ENCODE data around the gene SAMD11.

Gene SAMD11

DNA sequence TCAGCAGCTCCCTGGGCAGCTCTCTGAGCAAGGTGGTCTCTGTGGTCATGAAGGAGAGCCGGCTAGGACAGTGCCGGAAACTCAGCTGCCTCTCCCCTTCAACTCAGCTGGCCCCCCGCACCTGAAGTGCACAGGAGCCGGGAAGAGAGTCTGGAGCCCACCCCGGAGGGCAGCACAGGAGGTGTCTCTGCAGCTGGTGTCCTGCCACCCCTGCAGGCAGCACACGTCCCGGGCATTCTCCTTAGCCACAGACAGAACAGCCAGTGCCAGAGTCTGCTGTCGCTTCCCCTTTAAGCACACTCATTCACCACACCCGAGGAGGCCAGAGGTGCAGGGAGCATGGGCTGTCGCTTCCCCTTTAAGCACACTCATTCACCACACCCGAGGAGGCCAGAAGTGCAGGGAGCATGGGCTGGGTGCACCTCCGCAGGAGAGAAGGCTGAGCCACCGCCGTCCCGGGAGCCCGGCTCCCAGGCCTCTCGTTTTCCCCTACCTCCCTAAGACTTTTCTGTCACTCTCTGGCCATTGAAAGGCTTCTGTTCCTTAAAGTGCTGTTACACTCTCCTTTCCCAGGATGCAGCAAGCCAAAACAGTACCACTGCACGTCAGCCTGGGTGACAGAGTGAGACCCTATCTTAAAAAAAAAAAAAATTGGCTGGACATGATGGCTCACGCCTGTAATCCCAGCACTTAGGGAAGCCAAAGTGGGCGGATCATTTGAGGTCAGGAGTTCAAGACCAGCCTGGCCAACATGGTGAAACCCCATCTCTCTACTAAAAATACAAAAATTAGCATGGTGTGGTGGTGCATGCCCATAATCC is 16.9 kb upstream of the SAMD11 start:
- H3K27ac ChIP-seq (ENCODE audit: low read depth, low read length): no peak overlapping the region
- H3K4me3 ChIP-seq (ENCODE audit: low read length): no peak overlapping the region
- peaks cover 67% of the 10 kb centered on the region for H3K27me3 ChIP-seq (ENCODE audit: insufficient read depth, low read length)
- H3K9ac ChIP-seq (ENCODE audit: low read depth, low read length): no peak overlapping the region
- no peaks in the 10 kb centered on the region for H3K36me3 ChIP-seq (ENCODE audit: insufficient read depth, low read length)
- H3K4me1 ChIP-seq (ENCODE audit: insufficient read depth, low read length): no peaks in the 10 kb centered on the region
- 57% methylated on average over 20 of the region's 20 CpGs for WGBS
- H3K9me3 ChIP-seq (ENCODE audit: insufficient read depth, low read depth, low read length): no peaks in the 10 kb centered on the region

DNA sequence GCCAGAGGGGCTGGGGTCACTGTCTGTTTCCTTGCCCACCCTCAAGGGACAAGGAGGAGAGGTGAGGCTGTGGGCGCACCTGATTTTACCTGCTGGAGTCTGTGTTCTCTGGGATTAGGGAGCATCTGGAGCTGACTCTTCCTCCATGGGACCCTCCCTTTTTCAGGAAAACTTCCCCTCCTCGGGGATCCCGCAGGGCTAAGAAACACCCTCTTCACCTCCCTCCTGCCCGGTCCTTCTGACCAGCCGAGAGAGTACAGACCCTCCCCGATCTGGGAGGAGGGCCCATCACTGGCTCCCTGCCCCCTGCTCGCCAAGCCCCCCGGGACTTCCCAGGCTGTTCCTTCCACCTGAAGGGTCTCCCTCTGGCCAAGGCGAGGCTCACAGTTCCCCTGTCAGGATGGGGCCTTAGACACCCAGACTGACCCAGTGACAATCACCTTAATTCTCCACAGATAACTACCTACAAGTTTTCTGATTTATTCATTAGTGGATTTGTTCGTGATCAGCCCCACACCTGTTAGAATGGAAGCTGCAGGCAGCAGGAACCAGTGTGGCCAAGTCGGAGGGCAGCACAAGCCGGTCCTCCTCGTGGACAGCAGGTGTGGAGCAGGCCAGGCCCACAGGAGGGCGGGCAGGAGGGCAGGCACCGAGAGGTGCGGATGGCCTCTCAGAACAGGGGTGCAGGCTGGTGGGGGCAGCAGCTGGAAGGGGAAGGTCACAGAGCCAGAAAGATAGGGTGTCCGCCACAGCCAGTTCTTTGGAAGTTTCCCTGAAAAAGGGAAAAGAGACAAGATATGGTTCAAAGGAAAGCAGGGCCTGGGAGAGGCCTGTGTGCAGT is 15.9 kb upstream of the SAMD11 start:
- 84% methylated on average over 17 of the region's 17 CpGs for WGBS
- H3K4me3 ChIP-seq (ENCODE audit: low read length): no peak overlapping the region
- H3K4me1 ChIP-seq (ENCODE audit: insufficient read depth, low read length): no peaks in the 10 kb centered on the region
- H3K27me3 ChIP-seq (ENCODE audit: insufficient read depth, low read length): peaks cover 69% of the 10 kb centered on the region
- H3K9ac ChIP-seq (ENCODE audit: low read depth, low read length): no peak overlapping the region
- no peak overlapping the region for H3K27ac ChIP-seq (ENCODE audit: low read depth, low read length)
- no peaks in the 10 kb centered on the region for H3K9me3 ChIP-seq (ENCODE audit: insufficient read depth, low read depth, low read length)
- H3K36me3 ChIP-seq (ENCODE audit: insufficient read depth, low read length): no peaks in the 10 kb centered on the region

DNA sequence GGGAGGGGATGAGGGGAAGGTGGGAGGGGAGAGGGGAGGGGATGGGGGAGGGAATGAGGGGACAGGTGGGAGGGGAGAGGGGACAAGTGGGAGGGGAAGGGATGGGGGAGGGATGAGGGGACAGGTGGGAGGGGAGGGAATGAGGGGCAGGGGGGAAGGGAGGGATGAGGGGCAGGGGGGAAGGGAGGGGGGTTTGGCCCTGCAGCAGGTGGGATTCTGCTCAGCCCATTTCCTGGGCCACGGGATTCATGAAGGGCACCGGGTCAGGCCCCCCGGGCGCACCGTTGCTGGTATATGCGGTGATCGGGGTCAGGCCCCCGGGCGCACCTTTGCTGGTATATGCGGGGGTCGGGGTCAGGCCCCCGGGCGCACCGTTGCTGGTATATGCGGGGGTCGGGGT is 15.1 kb upstream of the SAMD11 start:
- H3K9ac ChIP-seq (ENCODE audit: low read depth, low read length): no peak overlapping the region
- peaks cover 68% of the 10 kb centered on the region for H3K27me3 ChIP-seq (ENCODE audit: insufficient read depth, low read length)
- H3K4me3 ChIP-seq (ENCODE audit: low read length): no peak overlapping the region
- 88% methylated on average over 14 of the region's 16 CpGs for WGBS
- H3K9me3 ChIP-seq (ENCODE audit: insufficient read depth, low read depth, low read length): no peaks in the 10 kb centered on the region
- no peak overlapping the region for H3K27ac ChIP-seq (ENCODE audit: low read depth, low read length)
- no peaks in the 10 kb centered on the region for H3K4me1 ChIP-seq (ENCODE audit: insufficient read depth, low read length)
- no peaks in the 10 kb centered on the region for H3K36me3 ChIP-seq (ENCODE audit: insufficient read depth, low read length)

DNA sequence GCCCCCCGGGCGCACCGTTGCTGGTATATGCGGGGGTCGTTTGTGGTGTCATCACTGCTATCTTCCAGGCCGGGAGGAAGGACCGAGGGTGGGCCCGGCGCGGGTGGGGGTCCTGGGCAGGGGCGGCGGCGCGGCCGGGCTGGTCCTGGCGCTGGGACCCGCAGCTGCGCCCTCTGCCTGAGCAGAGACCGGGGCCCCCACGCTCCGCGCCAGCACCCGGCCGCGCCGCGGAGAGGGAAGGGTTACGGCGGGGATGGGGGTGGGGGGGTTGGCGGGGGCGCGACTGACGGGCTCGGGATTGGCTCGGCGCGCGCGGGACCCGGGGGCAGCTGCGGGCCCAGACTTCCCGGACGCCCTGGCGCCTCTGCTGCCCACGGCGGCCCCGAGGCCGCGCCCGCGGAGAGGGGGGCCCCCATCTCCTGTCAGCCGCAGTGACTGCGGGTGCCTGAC is 13.8 kb upstream of the SAMD11 start:
- no peak overlapping the region for H3K27ac ChIP-seq (ENCODE audit: low read depth, low read length)
- H3K4me1 ChIP-seq (ENCODE audit: insufficient read depth, low read length): no peaks in the 10 kb centered on the region
- H3K27me3 ChIP-seq (ENCODE audit: insufficient read depth, low read length): peaks cover 73% of the 10 kb centered on the region
- no peaks in the 10 kb centered on the region for H3K9me3 ChIP-seq (ENCODE audit: insufficient read depth, low read depth, low read length)
- H3K4me3 ChIP-seq (ENCODE audit: low read length): no peak overlapping the region
- H3K36me3 ChIP-seq (ENCODE audit: insufficient read depth, low read length): no peaks in the 10 kb centered on the region
- WGBS: 95% methylated on average over 48 of the region's 53 CpGs
- H3K9ac ChIP-seq (ENCODE audit: low read depth, low read length): no peak overlapping the region

DNA sequence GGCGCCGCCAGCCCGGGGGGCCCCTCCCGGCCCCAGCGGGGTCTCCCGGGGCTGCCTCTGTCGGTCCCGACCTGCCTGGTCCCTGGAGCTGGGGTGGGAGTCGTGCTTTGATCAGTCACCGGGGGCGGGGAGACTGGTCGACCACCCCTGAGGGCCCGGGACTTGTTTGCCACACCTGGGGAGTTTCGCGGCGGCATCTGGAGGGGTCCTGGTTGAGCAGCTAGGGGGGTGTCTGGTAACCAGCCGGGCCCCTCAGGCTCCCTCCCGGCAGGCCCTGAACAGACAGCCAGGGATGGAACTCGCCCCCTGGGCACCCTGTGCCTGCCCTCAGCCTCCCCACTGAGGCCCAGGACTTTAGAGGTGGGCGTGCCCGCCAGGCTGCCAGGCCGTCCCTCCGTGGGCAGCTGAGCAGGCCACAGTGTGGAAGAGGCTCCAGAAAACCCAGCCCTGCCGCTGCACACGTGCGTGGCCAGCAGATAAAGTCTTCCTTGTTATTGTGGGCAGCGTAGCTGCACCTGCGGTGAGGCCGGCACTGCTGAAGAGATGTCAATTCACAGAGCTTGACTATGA is 13.3 kb upstream of the SAMD11 start:
- no peak overlapping the region for H3K27ac ChIP-seq (ENCODE audit: low read depth, low read length)

DNA sequence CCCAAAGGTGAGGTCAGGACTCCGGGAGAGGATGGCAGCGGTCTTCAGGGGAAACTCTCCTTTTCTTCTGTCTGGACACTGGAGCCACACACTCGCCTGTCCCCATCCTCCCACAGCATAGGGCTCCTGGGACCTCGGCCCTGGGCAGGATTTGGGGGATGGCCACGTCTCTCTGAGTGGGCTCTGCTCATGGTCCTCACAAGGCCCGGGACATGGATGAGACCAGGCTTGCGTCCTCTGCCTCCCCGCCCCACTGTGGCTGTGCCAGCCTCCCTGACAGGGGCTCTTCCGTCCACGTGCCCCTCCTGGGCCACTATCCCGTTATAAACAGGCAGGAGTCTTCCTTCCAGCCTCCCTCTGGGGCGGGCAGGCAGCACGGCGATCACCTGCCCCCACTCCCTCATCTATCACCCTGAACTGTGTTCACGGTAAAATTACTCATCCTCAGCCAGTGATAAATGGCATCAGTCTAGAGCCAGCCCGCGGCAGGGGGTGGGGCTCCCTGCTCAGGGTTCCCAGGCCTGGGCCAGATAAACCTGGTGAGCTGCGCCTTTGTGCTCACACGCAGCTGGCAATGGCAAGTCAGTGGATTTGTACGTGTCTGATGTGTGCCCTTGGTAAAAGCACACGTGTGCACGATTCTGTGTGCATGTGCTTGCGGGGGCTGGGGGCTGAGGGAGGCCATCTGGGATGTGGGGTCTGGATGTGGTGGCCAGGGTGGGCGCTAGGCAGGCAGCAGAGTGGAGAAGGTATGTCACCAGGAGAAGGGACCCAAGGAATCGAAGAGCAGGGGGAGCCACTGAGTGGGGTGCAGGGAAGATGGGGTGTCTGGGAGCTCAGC is 12.6 kb upstream of the SAMD11 start:
- Histone ChIP-seq H3K36me3 (ENCODE audit: insufficient read depth, low read length) (no peaks in the 10 kb centered on the region), H3K4me1 (ENCODE audit: insufficient read depth, low read length) (no peaks in the 10 kb centered on the region)
- whole genome bisulfite sequencing: 84% methylated on average over 25 of the region's 25 CpGs

More for the DNA sequence above, 13.3 kb upstream of the SAMD11 start:
- Histone ChIP-seq H3K27me3 (ENCODE audit: insufficient read depth, low read length) (peaks cover 73% of the 10 kb centered on the region), H3K4me3 (ENCODE audit: low read length) (no peak overlapping the region), H3K9ac (ENCODE audit: low read depth, low read length) (no peak overlapping the region), H3K9me3 (ENCODE audit: insufficient read depth, low read depth, low read length) (no peaks in the 10 kb centered on the region), H3K36me3 (ENCODE audit: insufficient read depth, low read length) (no peaks in the 10 kb centered on the region), H3K4me1 (ENCODE audit: insufficient read depth, low read length) (no peaks in the 10 kb centered on the region)
- 88% methylated on average over 29 of the region's 29 CpGs for WGBS

DNA sequence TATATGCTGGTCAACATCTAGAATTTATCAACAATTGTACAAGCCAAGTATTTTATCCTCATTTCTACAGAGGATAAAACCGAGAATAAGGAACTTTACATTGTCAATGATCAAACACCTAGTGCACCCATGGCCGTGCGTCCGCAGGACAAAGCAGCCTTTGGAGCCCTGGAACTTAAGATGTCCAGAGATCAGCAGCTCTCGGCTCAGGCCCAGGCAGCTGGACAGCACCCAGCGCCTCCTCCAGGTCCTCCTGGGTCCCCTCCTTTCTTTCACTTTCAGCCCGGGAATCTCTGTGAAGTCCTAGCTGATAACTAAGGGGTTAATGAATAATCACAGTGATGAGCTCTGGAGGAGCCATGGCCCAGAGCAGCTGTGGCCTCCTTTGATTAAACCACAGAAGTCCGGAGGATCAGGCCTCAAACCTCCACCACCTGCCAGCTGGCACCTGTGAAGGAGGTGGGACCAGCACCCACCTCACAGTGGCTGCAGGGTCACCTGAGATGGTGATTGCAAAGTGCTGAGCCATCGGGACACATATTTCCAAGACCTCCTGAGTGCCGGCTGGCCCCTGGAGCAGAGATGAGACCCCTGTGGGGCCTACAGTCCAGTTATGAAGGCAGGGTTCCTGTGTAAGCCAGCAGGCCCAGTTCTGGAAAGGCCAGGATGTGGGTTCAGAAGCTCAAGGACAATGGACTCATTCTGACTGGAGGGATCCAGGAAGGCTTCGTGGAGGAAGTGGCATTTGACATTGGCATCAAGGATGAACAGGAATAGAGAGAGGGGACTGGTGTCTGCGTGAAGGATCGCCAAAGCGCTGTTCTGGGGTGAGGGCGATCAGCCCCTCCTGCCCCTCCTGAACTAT is 11.6 kb upstream of the SAMD11 start:
- H3K4me1 ChIP-seq (ENCODE audit: insufficient read depth, low read length): no peaks in the 10 kb centered on the region
- 77% methylated on average over 15 of the region's 15 CpGs for WGBS
- peaks cover 73% of the 10 kb centered on the region for H3K27me3 ChIP-seq (ENCODE audit: insufficient read depth, low read length)
- no peak overlapping the region for H3K9ac ChIP-seq (ENCODE audit: low read depth, low read length)
- no peak overlapping the region for H3K4me3 ChIP-seq (ENCODE audit: low read length)
- no peaks in the 10 kb centered on the region for H3K9me3 ChIP-seq (ENCODE audit: insufficient read depth, low read depth, low read length)
- no peaks in the 10 kb centered on the region for H3K36me3 ChIP-seq (ENCODE audit: insufficient read depth, low read length)
- no peak overlapping the region for H3K27ac ChIP-seq (ENCODE audit: low read depth, low read length)

More for the DNA sequence above, 12.6 kb upstream of the SAMD11 start:
- no peaks in the 10 kb centered on the region for H3K9me3 ChIP-seq (ENCODE audit: insufficient read depth, low read depth, low read length)
- peaks cover 73% of the 10 kb centered on the region for H3K27me3 ChIP-seq (ENCODE audit: insufficient read depth, low read length)
- H3K4me3 ChIP-seq (ENCODE audit: low read length): no peak overlapping the region
- H3K9ac ChIP-seq (ENCODE audit: low read depth, low read length): no peak overlapping the region
- H3K27ac ChIP-seq (ENCODE audit: low read depth, low read length): no peak overlapping the region

DNA sequence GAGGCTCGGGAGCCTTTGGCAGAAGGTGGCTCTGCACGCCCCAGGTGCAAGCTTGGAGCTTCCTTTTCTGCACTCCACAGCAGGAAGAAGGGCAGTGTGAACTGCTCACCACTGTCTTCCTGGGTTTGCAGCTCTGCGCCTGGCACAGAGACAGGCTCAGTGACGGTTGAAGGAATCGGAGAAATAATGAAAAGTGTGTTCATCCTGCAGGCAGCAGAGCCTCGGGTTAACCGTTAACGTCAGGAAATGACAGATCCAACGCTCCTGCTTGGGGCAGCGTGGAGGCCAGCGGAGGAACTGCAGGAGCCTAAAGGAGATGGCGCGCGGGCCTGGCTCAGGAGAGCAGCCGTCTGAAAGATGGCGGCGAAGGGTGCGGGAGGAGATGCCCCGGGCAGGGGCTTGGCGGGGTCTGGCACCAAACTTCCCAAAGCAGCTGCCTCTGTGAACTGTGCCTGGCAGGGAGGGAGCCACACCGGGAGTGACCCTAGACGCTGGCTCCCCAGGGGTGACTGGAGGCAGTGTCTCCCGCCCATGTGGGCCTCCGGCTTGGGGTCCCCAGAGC is 10.9 kb upstream of the SAMD11 start:
- Histone ChIP-seq H3K9me3 (ENCODE audit: insufficient read depth, low read depth, low read length) (no peaks in the 10 kb centered on the region), H3K27ac (ENCODE audit: low read depth, low read length) (no peak overlapping the region), H3K27me3 (ENCODE audit: insufficient read depth, low read length) (peaks cover 74% of the 10 kb centered on the region), H3K4me1 (ENCODE audit: insufficient read depth, low read length) (no peaks in the 10 kb centered on the region), H3K4me3 (ENCODE audit: low read length) (no peak overlapping the region), H3K9ac (ENCODE audit: low read depth, low read length) (no peak overlapping the region), H3K36me3 (ENCODE audit: insufficient read depth, low read length) (no peaks in the 10 kb centered on the region)
- WGBS: 57% methylated on average over 24 of the region's 24 CpGs

DNA sequence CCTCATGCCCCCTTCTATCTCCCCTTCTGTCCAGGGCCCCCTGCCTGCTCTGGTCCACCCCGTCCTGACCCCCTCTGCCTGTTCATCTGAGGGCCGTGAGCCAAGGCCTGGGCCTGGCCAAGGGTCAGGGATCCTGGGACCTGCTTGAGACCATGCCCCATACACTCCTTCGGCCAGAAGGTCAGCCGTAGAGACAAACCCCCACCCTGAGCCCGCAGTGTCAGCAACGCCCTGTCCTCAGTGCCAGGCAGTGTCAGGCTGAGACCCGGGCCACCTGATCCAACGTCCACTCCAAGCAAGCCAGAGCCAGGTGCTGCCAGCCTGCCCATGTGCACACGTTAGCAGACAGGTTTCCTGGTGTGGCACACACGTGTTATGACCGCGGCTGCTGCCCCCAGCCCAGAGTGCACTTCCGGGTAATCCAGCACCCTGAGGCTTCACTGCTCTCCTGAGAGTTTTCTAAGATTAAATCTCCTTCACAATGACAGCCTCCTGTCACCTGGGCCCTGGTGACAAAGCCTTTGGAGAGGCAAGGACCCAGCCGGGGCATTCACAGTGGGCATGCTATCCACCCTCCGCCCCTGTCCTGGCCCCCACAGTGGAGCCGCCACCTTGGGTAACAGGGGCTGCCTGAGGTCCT is 10.1 kb upstream of the SAMD11 start:
- no peak overlapping the region for H3K9ac ChIP-seq (ENCODE audit: low read depth, low read length)
- no peak overlapping the region for H3K27ac ChIP-seq (ENCODE audit: low read depth, low read length)
- H3K4me1 ChIP-seq (ENCODE audit: insufficient read depth, low read length): no peaks in the 10 kb centered on the region

More for the DNA sequence above, 10.1 kb upstream of the SAMD11 start:
- no peak overlapping the region for H3K4me3 ChIP-seq (ENCODE audit: low read length)
- peaks cover 81% of the 10 kb centered on the region for H3K27me3 ChIP-seq (ENCODE audit: insufficient read depth, low read length)
- H3K9me3 ChIP-seq (ENCODE audit: insufficient read depth, low read depth, low read length): no peaks in the 10 kb centered on the region
- no peaks in the 10 kb centered on the region for H3K36me3 ChIP-seq (ENCODE audit: insufficient read depth, low read length)
- 91% methylated on average over 16 of the region's 16 CpGs for WGBS

All from HUES64 (cell line).